IMR-90 (cell line): ENCODE data around the gene FAM168A. TPM values are rescaled to one million over a fixed set of nuclear protein-coding genes. Genes with fewer than 3 reads are reported as not detected.

ENCODE experiments used
- ATAC-seq: fragments of 200-7000 bp; cut with Tn5 transposase; 2 replicates; pipeline ENCODE4 v1.9.1; 2020; ENCODE audit warnings: low read depth, mild to moderate bottlenecking, moderate library complexity
- BruUV-seq: library from RNA; stranded (reverse); fragments of 400-500 nt; replicated peaks from 2 replicates; lab custom pipeline; 2021; lab: Mats Ljungman, UMichigan
- CTCF ChIA-PET: fragments of 300-600 bp; formaldehyde crosslinking; extraction: SDS; loops from one replicate; lab custom pipeline; 2021; ENCODE audit warnings: antibody characterized with exemption; lab: Yijun Ruan, JAX
- POLR2A ChIA-PET: fragments of 300-600 bp; sonication (Branson Sonifier 250); formaldehyde crosslinking; loops from one replicate; lab custom pipeline; 2022; ENCODE audit warnings: antibody characterized with exemption; ENCODE audit not compliant: unreplicated experiment; lab: Charles Lee
- DNase-seq: peaks from one replicate; pipeline ENCODE4 v3.0.0; 2013
- H2AFZ ChIP-seq: replicated peaks from 2 replicates; pipeline ENCODE3; 2013; ENCODE audit warnings: low read length, mild to moderate bottlenecking; ENCODE audit not compliant: poor library complexity
- H2AK5ac ChIP-seq: 2 replicates; pipeline ENCODE4 v1.6.1; 2013; ENCODE audit warnings: low read depth, low read length, inconsistent platforms
- H2AK9ac ChIP-seq: replicated peaks from 2 replicates; pipeline ENCODE3; 2013; ENCODE audit warnings: mild to moderate bottlenecking, low read depth, low read length, moderate library complexity; ENCODE audit not compliant: poor library complexity
- H2BK120ac ChIP-seq: 2 replicates; pipeline ENCODE4 v1.6.1; 2013; ENCODE audit warnings: low read depth, low read length, inconsistent platforms
- H2BK15ac ChIP-seq: 3 replicates; pipeline ENCODE4 v1.6.1; 2013; ENCODE audit warnings: low read depth, low read length, inconsistent platforms
- H2BK20ac ChIP-seq: 2 replicates; pipeline ENCODE4 v1.6.1; 2013; ENCODE audit warnings: low read depth, mild to moderate bottlenecking, inconsistent platforms, low read length, moderate library complexity
- H2BK5ac ChIP-seq: 2 replicates; pipeline ENCODE4 v1.6.1; 2013; ENCODE audit warnings: mild to moderate bottlenecking, low read depth, low read length, inconsistent platforms; ENCODE audit not compliant: poor library complexity, severe bottlenecking
- H3K14ac ChIP-seq: replicated peaks from 2 replicates; pipeline ENCODE4 v1.6.1; 2013; ENCODE audit warnings: low read depth, low read length, inconsistent platforms
- H3K18ac ChIP-seq: 2 replicates; pipeline ENCODE4 v1.6.1; 2013; ENCODE audit warnings: low read depth, low read length, control low read depth
- H3K23ac ChIP-seq: 2 replicates; pipeline ENCODE4 v1.6.1; 2013; ENCODE audit warnings: low read depth, low read length, inconsistent platforms
- H3K27ac ChIP-seq: 2 replicates; pipeline ENCODE4 v1.5.1; 2013; ENCODE audit warnings: mild to moderate bottlenecking, control low read depth, low read length; ENCODE audit not compliant: insufficient read depth
- H3K27me3 ChIP-seq: 2 replicates; pipeline ENCODE4 v1.6.1; 2013; ENCODE audit warnings: low read length; ENCODE audit not compliant: control insufficient read depth, insufficient read depth
- H3K36me3 ChIP-seq: 2 replicates; pipeline ENCODE4 v1.6.1; 2013; ENCODE audit warnings: low read length, mixed read lengths; ENCODE audit not compliant: control insufficient read depth, insufficient read depth
- H3K4ac ChIP-seq: 2 replicates; pipeline ENCODE4 v1.6.1; 2013; ENCODE audit warnings: low read depth, low read length, inconsistent platforms
- H3K4me1 ChIP-seq: 2 replicates; pipeline ENCODE4 v1.6.1; 2013; ENCODE audit warnings: low read length, mixed read lengths; ENCODE audit not compliant: control insufficient read depth, insufficient read depth
- H3K4me2 ChIP-seq: 2 replicates; pipeline ENCODE4 v1.6.1; 2013; ENCODE audit warnings: low read depth, mild to moderate bottlenecking, control low read depth, low read length, moderate library complexity
- H3K4me3 ChIP-seq: 2 replicates; pipeline ENCODE4 v1.5.1; 2013; ENCODE audit warnings: low read depth, mild to moderate bottlenecking, control low read depth, low read length, moderate library complexity; ENCODE audit not compliant: insufficient read depth
- H3K56ac ChIP-seq: 2 replicates; pipeline ENCODE4 v1.6.1; 2013; ENCODE audit warnings: low read length, inconsistent platforms; ENCODE audit not compliant: insufficient read depth; ENCODE audit errors: extremely low read depth
- H3K79me1 ChIP-seq, 2 experiments: 2 replicates each; pipeline ENCODE4 v1.6.1; 2013; ENCODE audit warnings: low read length in 2 of 2, inconsistent platforms in 1 of 2, low read depth in 1 of 2
- H3K9ac ChIP-seq: 2 replicates; pipeline ENCODE4 v1.6.1; 2013; ENCODE audit warnings: low read depth, low read length, control low read depth
- H3K9me1 ChIP-seq: 2 replicates; pipeline ENCODE4 v1.6.1; 2013; ENCODE audit warnings: low read length, inconsistent platforms; ENCODE audit not compliant: insufficient read depth
- H3K9me3 ChIP-seq: 2 replicates; pipeline ENCODE4 v1.6.1; 2013; ENCODE audit warnings: low read length; ENCODE audit not compliant: control insufficient read depth, insufficient read depth
- H4K20me1 ChIP-seq: 2 replicates; pipeline ENCODE4 v1.6.1; 2013; ENCODE audit warnings: low read length, inconsistent platforms; ENCODE audit not compliant: insufficient read depth
- H4K5ac ChIP-seq: 2 replicates; pipeline ENCODE4 v1.6.1; 2013; ENCODE audit warnings: mild to moderate bottlenecking, low read depth, low read length, control low read depth
- H4K8ac ChIP-seq, 2 experiments: 2 replicates each; pipeline ENCODE4 v1.6.1; 2013; ENCODE audit warnings: low read depth in 2 of 2, low read length in 2 of 2, control low read depth in 1 of 2, inconsistent platforms in 1 of 2
- H4K91ac ChIP-seq: 2 replicates; pipeline ENCODE4 v1.6.1; 2013; ENCODE audit warnings: low read depth, low read length, inconsistent platforms; ENCODE audit not compliant: insufficient read depth
- CTCF ChIP-seq: conservative IDR thresholded peaks from 2 replicates; pipeline ENCODE4 v1.5.1; 2012; ENCODE audit warnings: mild to moderate bottlenecking, low read depth, low read length, improper control_type of control experiment
- MAFK ChIP-seq: IDR thresholded peaks from 2 replicates; pipeline ENCODE4 v1.6.1; 2012; ENCODE audit warnings: low read depth, low read length, improper control_type of control experiment
- MAZ ChIP-seq: IDR thresholded peaks from 2 replicates; pipeline ENCODE4 v1.6.1; 2012; ENCODE audit warnings: low read depth, mild to moderate bottlenecking, low read length, improper control_type of control experiment, moderate library complexity, borderline replicate concordance
- RFX5 ChIP-seq: IDR thresholded peaks from 2 replicates; pipeline ENCODE4 v1.8.0; 2012; ENCODE audit warnings: low read depth, mild to moderate bottlenecking, low read length, moderate library complexity
- WGBS, 2 experiments: methylation state at CpG; one replicate each; pipeline versions ENCODE4 v1.1.5 to v1.1.7; 2013; ENCODE audit warnings: missing lambda C conversion rate in 2 of 2; ENCODE audit not compliant: insufficient read length in 1 of 2; ENCODE audit errors: extremely low coverage in 2 of 2; 5-methylcytosine and 5-hydroxymethylcytosine counted together
- dilution Hi-C: fragments of 300-500 bp; cut with HindIII; formaldehyde crosslinking; loops from one replicate; pipeline ENCODE4 v1.14.3; 2018; ENCODE audit warnings: low sequenced_read_pairs; ENCODE audit not compliant: unreplicated experiment
- in situ Hi-C: fragments of 300-500 bp; cut with MboI; formaldehyde crosslinking; loops from 3 replicates; pipeline ENCODE4 v1.14.3; 2019; ENCODE audit warnings: low sequenced_read_pairs, inconsistent platforms, mixed read lengths
- intact Hi-C: fragments of 100-400 bp; cut with micrococcal nuclease; formaldehyde crosslinking; loops from 2 replicates; pipeline ENCODE4 v1.10.0; 2022
- polyA plus RNA-seq, 3 experiments: library from polyadenylated mRNA; depleted of rRNA; stranded (reverse); fragments of >200 nt; gene quantifications; 2 replicates each; pipeline ENCODE4 v1.2.3, GENCODE V29; 2012; ENCODE audit warnings: low replicate concordance in 1 of 3
- total RNA-seq: library from RNA; depleted of rRNA; stranded (reverse); fragments of >200 nt; gene quantifications from 2 replicates; pipeline ENCODE4 v1.2.3, GENCODE V29; 2012

The FAM168A gene
- total and polyA plus RNA-seq, 2 of the 4 experiments (the other 2 are of a cell fraction) = 13.1 to 22.8 TPM

- Histone ChIP-seq H3K4ac (no peak overlapping the region), H3K14ac (no peak overlapping the region), H3K56ac (no peak overlapping the region), H3K4me3 (no peak overlapping the region), H3K18ac (no peak overlapping the region), H4K91ac (no peak overlapping the region), H3K9me1 (peaks cover 10% of the 10 kb centered on the region), H2BK5ac (no peak overlapping the region), H2BK15ac (no peak overlapping the region), H3K23ac (no peak overlapping the region), H3K79me1 (peaks cover 7 to 60% of the 10 kb centered on the region in 2 experiments), H4K8ac (no peak overlapping the region), H3K9ac (no peak overlapping the region), H3K36me3 (peaks cover 85% of the 10 kb centered on the region), H3K9me3 (no peaks in the 10 kb centered on the region), H3K4me1 (peaks cover 9% of the 10 kb centered on the region; the same call in 1 of the 2 replicates), H2AK9ac (no peak overlapping the region), H2BK120ac (no peak overlapping the region), H3K27ac (no peak overlapping the region), H4K5ac (no peak overlapping the region), H3K4me2 (no peak overlapping the region), H3K27me3 (no peaks in the 10 kb centered on the region), H2AFZ (peak overlapping the region; percentile 8), H4K20me1 (peaks cover 45% of the 10 kb centered on the region), H2BK20ac (no peak overlapping the region), H2AK5ac (no peak overlapping the region)
- in situ Hi-C loops = no loop called here
- POLR2A ChIA-PET = no interaction called here
- no peak for TF ChIP-seq MAZ
- TF ChIP-seq RFX5 = no peak
- no peak for TF ChIP-seq MAFK
- no peak for TF ChIP-seq CTCF
- CTCF ChIA-PET = interaction anchor here (1.5 to 3.1 kb wide), 2 partner anchors 8 to 53 kb away, joined by 6 to 11 read pairs; no protein-coding TSS in a partner anchor
- WGBS, 2 experiments = 96% methylated on average over 9 of the region's 11 CpGs; no CpG with 5 or more reads in 1 of the 2 experiments
- dilution Hi-C loops = no loop called here
- BruUV-seq = no TSS peak
- no peak for ATAC-seq
- DNase-seq = peak; percentile 22
- intact Hi-C loops = no loop called here
Measured at GRCh38 chr11:73359341-73359740, 238.6 kb downstream of the FAM168A start.
